HG02763 (cell line): ENCODE measurements around the gene PLA2R1.
"Not testable (repeated sequence)": the region's sequence is repeated elsewhere in the genome, so short reads cannot be mapped to it uniquely, and the experiment has no call there.

Source experiments
- ATAC-seq: cut with Tn5 transposase; IDR thresholded peaks from one replicate; pipeline ENCODE4 v1.9.1; 2021; ENCODE audit warnings: mild to moderate bottlenecking, moderate library complexity; ENCODE audit not compliant: unreplicated experiment

The PLA2R1 gene

DNA sequence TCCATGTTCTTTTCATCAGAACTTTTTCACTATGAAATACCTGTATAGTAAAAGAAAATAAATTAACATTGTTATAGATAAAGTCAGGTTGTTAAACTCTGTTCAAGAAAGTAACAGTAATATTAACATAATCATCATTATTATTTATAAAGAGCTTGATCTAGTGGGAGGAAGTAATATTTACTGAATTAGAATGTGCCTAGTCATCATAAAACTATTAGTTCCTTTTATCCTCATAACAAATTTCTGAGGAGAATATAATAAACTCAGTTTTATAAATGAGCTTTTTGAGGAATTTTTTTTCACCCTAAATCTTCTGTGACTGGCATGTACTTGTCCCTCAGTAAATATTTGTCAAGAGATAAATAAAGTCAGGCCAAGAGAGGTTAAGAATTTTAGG lies 78.4 kb downstream of the PLA2R1 start:
- no peak for ATAC-seq

DNA sequence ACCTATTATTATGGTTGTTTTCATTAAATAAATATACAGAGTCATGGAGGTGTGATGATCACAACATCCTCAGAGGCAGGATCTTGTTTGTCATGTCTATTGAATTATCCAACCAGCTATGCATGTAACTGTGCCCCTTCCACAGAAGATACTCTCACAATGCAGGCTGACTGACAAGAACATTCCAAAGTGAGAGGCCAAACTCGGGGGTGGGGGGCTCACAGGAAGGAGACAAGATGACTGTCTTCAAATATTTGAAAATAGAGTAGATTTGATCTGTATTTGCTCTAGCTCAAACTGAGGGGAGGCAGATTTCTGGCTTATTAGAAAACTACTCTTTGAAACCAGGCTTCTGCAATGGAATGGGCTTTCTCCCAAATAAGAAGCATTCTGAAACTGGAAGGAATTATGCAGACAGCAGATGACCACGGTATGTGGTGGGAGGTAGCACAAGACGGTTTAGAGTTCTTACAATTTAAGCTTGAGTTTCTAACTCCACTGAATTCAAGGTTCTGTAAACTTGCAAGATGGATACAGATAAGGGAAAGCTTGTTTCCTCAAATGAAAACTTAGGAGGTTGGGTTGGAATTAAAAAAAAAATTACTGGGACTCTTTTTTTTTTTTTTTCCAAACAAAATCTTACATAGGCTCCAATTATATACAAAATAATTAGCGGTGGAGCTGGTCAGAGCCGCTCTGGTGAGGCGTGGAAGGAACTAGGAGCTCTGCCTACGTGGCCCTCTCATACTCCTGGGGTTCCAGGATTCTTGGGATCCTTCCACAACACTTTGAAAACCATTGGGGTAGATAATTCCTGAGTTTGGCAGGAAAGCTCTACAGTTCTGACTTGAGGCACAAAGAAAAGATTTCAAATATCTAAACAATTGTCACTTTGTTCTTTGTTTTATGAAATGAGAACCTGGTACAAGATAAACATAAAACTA lies 79.3 kb downstream of the PLA2R1 start:
- ATAC-seq, result no peak

DNA sequence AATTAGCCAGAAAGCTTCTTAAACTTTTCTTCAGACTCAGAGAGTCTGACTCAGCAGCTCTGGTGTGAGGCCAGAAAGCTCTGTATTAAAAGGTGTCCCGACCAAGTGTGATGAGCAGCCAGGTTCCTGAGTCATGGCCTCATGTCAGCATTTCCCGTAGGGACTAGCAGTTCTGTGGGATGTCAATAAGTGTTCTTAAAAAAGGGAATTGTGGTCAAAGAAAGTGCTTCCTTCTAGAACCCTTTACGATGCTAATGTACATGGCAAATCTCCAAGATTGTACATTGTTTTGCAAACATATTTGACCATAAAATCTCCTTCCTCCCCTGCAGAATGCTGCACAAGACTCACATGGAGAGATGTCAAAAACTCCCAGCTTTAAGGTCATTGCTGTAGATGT lies 80.1 kb downstream of the PLA2R1 start:
- ATAC-seq, result no peak

DNA sequence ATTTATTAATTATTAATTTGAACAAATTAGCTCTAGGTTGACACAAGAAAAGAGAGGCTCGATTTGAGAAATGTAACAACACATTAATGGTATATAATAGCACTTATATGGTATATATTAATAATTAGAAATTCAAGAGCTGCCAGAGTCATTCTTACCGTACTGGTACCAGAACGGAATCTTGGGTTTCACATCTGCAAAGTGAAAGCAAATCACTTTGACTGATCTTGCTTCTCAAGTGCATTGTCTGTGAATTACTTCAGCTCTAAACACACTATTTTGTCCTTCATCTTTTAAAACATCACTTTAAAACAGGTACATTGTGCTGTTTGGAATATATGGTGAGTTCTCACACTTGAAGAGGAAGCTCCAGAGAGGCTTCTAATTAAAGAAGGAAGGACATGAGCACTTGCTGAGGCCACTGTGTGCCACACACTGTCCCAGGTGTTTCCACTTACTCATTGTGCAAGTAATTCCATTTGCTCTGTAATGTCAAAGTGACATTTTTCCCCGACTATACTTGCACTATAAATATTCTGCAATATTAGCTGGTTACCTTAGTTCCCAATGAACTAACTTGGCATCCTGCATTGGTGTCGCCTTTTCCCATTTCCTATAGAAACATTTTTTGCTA lies 85.8 kb downstream of the PLA2R1 start:
- no peak for ATAC-seq

DNA sequence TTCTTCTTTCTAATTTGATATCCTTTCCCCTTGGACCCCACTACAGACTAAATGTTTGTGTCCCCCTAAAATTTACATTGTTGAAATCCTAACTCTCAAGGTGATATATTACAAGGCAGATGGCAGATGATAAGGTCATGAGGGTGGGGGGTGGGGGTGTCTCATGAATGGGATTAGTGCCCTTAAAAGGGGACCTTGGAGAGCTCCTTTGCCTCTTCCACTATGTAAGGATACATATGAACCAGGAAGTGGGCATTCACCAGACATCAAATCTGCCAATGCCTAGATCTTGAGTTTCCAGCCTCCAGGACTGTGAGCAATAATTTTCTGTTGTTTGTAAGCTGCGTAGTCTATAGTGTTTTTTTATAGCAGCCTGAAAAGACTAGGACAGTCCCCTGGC lies 89.1 kb downstream of the PLA2R1 start:
- no peak for ATAC-seq

DNA sequence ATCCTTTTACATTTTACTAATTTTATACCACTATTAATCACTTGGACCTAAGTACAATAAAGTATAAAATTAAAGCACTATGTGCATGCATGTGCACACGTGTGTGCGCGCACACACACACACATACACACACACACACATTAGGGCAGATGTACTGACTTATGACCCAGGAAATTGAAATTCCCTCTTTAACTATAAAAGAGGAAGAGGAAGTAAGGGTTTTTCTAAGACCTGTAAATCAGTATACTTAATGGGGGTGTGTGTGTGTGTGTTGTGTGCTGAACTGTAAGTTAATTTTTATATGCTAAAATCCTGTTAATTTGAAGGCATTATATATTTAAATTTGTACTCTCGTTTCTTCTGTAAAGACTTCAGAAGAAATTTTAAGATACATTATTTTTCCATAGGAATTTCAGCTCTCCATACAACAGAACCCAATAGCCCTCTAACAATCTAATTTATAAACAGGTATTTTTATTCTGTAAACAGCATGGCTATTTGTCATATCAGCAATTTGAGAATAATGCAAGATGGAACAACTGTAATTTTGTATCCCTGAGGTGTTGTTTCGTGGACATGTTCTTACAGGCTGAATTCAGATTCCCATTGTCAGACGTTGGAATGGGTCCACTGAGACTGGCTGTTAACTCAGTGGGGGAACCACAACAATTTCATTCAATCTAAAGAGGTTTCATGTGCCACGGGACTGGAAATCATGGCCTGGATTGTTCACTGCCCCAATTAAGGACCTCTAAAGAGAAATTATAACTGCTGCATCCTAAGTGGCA lies 90.9 kb downstream of the PLA2R1 start:
- no peak for ATAC-seq

- ATAC-seq, result not testable (repeated sequence)
These were observed 91.9 kb downstream of the PLA2R1 start for GRCh38 chr2:159970548-159970947.

DNA sequence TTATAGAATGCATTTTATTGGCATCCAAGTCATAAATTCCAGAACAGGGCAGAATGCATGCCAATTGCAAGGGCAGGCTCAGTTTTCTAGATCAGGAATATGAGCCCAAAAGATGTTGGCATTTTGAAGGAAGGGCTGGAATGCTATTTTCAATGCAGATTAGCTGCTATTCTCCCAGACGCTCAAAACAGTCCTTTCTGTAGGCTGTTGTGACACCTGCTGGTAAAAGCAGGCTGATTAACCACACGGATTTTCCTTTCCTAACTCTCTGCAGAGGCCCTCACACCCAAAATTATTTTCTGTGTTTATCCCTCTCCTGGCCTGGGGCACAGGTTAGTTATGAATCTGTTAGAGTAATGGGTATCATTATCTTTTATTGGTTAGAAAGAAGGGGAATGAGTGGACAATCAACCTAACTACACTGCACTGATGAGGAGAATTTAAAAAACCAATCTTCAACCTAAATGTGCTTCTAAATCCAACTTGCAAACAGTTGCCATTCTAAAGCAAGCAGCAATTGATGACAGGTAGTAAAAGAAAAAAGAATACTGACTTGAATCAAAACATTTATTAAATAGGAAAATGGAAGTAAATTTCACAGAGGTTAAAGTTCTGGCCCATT lies 94.0 kb downstream of the PLA2R1 start:
- no peak for ATAC-seq

DNA sequence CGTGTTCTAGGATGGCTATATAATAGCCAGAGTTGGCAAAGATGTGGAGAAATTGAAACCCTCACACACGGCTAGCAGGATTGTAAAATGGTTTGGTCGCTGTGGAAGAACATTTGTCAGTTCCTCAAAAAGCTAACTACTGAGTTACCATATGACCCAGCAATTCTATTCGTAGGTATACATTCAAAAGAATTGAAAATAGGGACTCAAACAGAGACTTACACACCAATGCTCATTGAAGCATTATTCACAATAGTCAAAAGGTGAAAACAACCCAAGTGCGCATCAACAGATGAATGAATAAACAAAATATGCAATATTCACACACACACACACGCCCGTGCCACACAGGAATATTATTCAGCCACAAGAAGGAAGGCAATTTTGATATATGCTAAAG lies 98.7 kb downstream of the PLA2R1 start:
- ATAC-seq, result peak; percentile 73

- ATAC-seq, result not testable (repeated sequence)
These were observed 99.9 kb downstream of the PLA2R1 start for GRCh38 chr2:159962513-159962912.

- no peak for ATAC-seq
These were observed 101.0 kb downstream of the PLA2R1 start for GRCh38 chr2:159961451-159961850.

DNA sequence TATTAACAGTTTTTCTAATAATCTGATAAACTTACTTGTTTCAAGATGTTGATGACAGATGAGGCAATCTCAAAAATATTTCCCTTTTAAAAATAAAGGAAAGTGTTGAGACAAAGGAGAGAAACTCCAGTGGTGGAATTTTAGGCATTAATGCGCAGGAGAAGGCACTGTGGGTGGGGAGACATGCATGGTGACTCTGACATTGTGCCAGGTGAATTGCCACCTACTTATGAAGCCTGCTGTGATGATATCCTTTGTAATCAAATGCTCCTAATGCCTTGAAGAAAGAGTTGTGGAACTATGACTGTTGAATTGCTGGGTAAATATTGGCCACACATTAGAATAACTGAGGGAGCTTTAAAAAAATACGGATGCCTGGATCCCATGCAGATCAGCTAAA lies 101.4 kb downstream of the PLA2R1 start:
- ATAC-seq, result no peak

DNA sequence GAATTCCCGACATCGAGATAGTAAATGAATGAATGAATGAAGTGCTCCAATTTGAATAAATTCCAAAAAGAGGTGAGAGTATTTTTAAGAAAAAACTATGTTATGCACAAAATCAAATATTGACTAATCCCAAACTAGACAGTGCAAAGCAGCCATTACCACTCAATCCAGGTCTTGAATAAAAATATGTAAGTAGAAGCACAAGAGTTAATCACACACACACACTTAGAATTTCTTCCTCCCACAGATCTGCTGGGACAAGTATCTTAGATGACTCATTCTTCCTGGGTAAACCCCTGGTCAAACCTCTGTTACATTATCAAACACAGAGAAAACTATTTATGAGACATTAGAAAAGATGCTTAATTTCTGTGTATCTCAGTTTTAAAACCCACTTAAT lies 102.0 kb downstream of the PLA2R1 start:
- ATAC-seq, result peak; percentile 52

- no peak for ATAC-seq
These were observed 103.3 kb downstream of the PLA2R1 start for GRCh38 chr2:159959136-159959535.

DNA sequence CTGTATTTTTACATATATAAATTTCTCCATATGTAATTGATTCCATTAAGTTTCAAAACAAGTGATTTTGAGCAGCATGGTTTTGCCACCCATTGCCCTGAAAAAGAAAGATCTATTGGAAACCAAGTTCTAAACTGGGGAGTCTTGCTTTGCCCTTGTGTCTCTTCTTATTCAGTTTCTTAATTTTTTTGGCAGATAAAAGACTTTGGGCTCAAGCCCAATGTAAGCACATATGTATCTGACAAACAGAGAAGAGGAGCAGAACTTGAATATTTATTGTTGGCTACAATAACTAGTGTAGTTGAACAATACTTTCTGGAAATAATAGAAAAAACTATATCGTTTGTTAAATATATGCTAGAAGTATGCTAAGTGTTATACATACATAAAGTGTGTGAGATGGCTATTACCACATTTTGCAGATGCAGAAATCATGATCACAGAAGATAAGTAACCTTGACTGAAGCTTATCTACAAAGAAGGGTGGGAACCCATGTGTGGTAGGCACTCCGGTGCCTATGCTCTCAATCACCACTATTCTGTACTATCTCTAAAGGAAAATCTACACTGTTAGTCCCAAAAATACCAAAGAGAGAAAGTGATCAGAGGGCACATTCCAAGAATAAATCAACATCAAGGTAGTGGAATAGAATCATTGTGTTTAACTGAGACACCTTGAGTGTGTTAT lies 109.1 kb downstream of the PLA2R1 start:
- no peak for ATAC-seq

- ATAC-seq, result no peak
These were observed 116.0 kb downstream of the PLA2R1 start for GRCh38 chr2:159946326-159946999.

DNA sequence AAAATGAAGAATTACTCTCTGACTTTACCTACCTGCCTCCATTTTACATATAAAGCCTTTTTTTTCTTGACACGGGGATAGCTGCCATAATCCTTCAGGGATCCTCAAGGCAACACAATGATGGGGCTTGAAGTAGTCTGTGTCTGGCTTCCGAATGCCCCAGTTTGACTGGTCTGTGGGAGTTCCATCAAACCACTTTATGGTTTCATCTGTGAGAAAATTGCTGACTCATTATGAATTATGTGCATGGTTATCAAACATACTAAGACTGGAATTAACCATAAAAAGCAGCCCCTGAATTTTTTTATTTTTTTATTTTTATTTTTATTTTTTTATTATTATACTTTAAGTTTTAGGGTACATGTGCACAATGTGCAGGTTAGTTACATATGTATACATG lies 117.5 kb downstream of the PLA2R1 start:
- no peak for ATAC-seq

DNA sequence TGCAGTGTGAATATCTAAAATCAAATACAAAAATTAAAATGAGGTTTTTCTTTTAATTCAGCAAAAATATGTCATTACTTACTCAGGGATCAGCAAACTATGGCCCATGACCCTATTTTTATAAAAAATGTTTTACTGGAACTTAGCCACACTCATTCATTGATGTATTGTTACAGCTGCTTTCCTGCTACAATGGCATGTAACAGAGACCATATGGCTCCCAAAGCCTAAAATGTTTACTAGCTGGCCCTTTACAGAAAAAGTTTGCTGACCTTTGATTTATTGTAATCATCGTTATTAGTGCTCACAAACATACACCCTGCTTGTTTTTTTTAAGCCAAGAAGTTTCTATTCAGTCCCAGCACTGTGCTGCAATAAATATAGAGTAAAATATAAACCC lies 120.3 kb downstream of the PLA2R1 start:
- ATAC-seq, result no peak

DNA sequence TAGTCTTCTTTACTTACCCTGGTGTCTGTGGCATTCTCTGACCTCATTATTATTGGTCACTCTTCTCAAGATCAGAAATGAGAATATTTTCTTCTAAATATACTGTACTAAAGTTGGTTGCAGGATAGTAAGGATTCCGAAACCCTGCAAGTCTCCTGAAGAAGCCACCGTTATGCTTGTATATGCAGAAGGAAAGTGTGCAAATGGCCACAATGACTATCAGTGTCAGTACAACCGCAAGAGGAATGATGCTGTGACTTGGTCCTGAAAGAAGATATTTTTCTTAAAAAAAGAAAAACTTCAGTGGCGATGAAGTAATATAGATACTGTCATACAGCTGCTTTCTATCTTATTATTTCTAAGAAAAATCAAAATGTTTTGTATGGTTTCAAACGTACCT lies 120.7 kb downstream of the PLA2R1 start:
- ATAC-seq, result no peak

- ATAC-seq, result peak; percentile 71
These were observed 122.5 kb downstream of the PLA2R1 start for GRCh38 chr2:159939946-159940345.
